ENCODE results near the gene VRTN. TPM values are rescaled to one million over a fixed set of nuclear protein-coding genes. Genes with fewer than 3 reads are reported as not detected.

VRTN gene
- total RNA-seq, 1 experiment from 2014 or later = 104 TPM

DNA sequence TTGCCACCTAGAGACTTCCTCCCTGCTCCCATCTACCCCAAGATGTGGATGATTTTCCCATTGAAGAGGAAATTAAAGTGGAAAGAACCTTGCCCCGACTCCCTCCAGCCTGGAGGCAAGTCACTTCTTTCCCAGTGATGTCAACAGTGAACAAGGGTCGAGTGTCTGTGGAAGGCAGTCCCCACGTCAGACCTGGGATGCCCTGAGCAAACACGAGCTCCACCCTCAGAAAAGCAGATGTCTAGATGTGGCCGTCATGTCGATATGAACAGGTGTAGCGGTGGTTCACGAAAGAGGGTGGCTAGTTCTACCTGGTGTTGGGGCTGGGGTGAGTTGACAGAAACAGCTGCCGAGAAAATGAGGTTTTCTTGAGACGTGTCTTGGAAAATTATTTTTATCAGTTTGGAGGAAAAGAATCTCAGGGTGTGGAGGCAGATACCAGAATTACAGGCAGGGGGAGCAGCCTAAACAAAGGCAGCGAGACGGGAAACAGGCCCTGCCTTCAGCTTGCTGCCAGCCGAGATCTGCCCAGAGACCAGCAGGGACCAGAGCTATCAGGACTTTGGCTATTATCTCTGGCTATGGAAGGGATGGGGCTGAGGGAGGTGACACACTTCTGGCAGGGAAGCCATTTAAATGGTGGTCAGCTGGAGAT, 51.9 kb downstream of the VRTN start:
- Histone ChIP-seq H2BK15ac (ENCODE audit: low read depth, low read length) (no peak overlapping the region), H4K91ac (ENCODE audit: insufficient read length, low read depth, low read length) (no peak overlapping the region), H3K23ac (ENCODE audit: insufficient read length, low read depth, low read length) (no peak overlapping the region), H2AK5ac (ENCODE audit: insufficient read length, low read length) (no peak overlapping the region), H3K27ac (ENCODE audit: insufficient read length, low read depth, low read length) (no peak overlapping the region), H2AFZ (ENCODE audit: low read length) (no peak overlapping the region), H3K14ac (ENCODE audit: insufficient read depth, low read length) (no peak overlapping the region), H3K79me1 (ENCODE audit: insufficient read depth, low read depth, low read length, poor library complexity, severe bottlenecking) (no peaks in the 10 kb centered on the region), H3T11ph (ENCODE audit: low read length) (no peak overlapping the region), H3K79me2 (ENCODE audit: insufficient read depth, low read length) (no peaks in the 10 kb centered on the region), H3K4ac (ENCODE audit: low read depth, low read length) (no peak overlapping the region), H2BK20ac (ENCODE audit: low read depth, low read length, poor library complexity, severe bottlenecking) (no peak overlapping the region), H3K56ac (ENCODE audit: insufficient read length, low read depth, low read length) (no peak overlapping the region), H2BK120ac (ENCODE audit: low read depth, low read length, poor library complexity, severe bottlenecking) (no peak overlapping the region), H3K9ac (ENCODE audit: extremely low read depth, insufficient read length, low read length) (no peak overlapping the region), H3K4me1 (ENCODE audit: insufficient read depth, low read length) (peaks cover 2% of the 10 kb centered on the region; the same call in 1 of the 2 replicates), H3K27me3 (ENCODE audit: insufficient read depth, low read length) (no peaks in the 10 kb centered on the region), H2BK12ac (ENCODE audit: insufficient read length, low read depth, low read length) (no peak overlapping the region), H2BK5ac (ENCODE audit: insufficient read length, low read length) (no peak overlapping the region), H4K5ac (ENCODE audit: insufficient read length, low read depth, low read length) (no peak overlapping the region), H3K18ac (ENCODE audit: insufficient read length, low read depth, low read length) (peak overlapping the region; percentile 7), H4K8ac (replicated peaks; ENCODE audit: insufficient read length, low read depth, low read length) (no peak overlapping the region), H4K20me1 (ENCODE audit: control insufficient read depth, insufficient read depth, insufficient read length) (no peaks in the 10 kb centered on the region), H3K9me3 (ENCODE audit: control insufficient read depth, low read depth, low read length) (no peaks in the 10 kb centered on the region), H3K23me2 (ENCODE audit: insufficient read length, low read depth, low read length, poor library complexity, severe bottlenecking) (no peaks in the 10 kb centered on the region), H3K4me2 (ENCODE audit: insufficient read depth, insufficient read length, low read length) (no peak overlapping the region)
- Mint-ChIP-seq H3K4me3 (peak overlapping the region in 1 of 2 experiments; percentile 41; a peak in 2 of 5 replicates), H3K4me1 (peaks cover 46 to 62% of the 10 kb centered on the region in 2 experiments), H3K36me3 (ENCODE audit: insufficient read depth in 1 of 3, low read depth in 3 of 3) (no peaks in the 10 kb centered on the region; a peak in 1 of 7 replicates), H3K27ac (peak overlapping the region in 1 of 3 experiments; percentile 18; a peak in 2 of 7 replicates), H3K27me3 (ENCODE audit: low read depth) (peaks cover 2% of the 10 kb centered on the region), H3K9me3 (no peaks in the 10 kb centered on the region; a peak in 2 of 5 replicates)
- TF ChIP-seq, protein P1, sequence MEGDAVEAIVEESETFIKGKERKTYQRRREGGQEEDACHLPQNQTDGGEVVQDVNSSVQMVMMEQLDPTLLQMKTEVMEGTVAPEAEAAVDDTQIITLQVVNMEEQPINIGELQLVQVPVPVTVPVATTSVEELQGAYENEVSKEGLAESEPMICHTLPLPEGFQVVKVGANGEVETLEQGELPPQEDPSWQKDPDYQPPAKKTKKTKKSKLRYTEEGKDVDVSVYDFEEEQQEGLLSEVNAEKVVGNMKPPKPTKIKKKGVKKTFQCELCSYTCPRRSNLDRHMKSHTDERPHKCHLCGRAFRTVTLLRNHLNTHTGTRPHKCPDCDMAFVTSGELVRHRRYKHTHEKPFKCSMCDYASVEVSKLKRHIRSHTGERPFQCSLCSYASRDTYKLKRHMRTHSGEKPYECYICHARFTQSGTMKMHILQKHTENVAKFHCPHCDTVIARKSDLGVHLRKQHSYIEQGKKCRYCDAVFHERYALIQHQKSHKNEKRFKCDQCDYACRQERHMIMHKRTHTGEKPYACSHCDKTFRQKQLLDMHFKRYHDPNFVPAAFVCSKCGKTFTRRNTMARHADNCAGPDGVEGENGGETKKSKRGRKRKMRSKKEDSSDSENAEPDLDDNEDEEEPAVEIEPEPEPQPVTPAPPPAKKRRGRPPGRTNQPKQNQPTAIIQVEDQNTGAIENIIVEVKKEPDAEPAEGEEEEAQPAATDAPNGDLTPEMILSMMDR (conservative IDR thresholded peaks at IDR 0.05) = peak; percentile 45
- DNase-seq = peak; percentile 71
- WGBS (ENCODE audit: extremely low coverage, insufficient read length, low lambda C conversion rate) = no CpG with 5 or more reads among the region's 13 CpGs
